GM19395 (cell line): ENCODE measurements around the gene RGCC.
"Not testable (repeated sequence)": the region's sequence is repeated elsewhere in the genome, so short reads cannot be mapped to it uniquely, and the experiment has no call there.

Experiments used
- ATAC-seq: cut with Tn5 transposase; IDR thresholded peaks from one replicate; pipeline ENCODE4 v1.9.1; 2021; ENCODE audit warnings: mild to moderate bottlenecking, moderate library complexity; ENCODE audit not compliant: unreplicated experiment

Gene RGCC, protein sequence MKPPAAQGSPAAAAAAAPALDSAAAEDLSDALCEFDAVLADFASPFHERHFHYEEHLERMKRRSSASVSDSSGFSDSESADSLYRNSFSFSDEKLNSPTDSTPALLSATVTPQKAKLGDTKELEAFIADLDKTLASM

DNA sequence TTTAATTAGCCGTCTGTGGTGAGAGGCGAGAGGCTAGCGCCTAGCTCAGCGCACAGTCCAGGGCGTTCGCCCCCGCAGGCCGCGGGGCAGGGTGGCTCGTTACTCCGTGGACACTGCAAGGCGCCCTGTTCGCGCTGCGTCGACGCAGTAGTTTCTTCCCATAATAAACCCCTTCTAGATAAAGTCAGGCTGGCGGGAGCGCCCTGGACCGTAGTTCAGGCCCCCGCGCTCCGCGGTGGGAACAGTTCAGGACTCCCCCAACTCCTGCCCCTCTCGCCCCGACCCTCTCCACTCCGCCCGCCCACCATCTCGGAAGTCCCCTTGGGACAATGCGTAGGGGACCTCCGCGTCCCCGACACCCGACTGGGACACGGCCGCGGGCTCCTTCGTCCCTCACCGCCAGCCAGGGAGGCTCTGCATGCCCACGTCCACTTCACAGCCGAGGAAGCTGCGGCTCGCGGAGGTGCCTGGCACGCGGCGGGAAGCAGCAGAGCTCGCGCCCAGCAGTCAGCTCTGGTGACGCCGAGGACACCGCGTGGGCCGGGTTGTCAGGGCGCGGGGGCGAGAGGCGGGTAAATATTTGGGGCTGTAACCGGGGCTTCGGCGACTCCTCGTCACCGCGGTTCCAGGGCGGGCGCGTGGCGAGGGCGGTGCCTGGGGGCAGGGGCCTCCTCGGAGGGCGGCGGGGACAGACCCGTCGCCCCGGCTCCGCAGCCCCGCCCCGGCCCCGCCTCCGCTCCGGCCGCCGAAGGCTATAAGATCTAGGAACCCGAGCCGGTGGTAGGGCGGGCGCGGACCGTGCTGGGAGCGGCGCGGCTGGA is at the start of gene RGCC:
TSS of gene RGCC (plus strand) at position 783 of the 821 bp plus-strand sequence. CDS start 158 bp downstream, outside the sequence.
- ATAC-seq: peak; percentile 67

- no peak for ATAC-seq
These were observed 49.2 kb upstream of the RGCC start for GRCh38 chr13:41408121-41408520.

DNA sequence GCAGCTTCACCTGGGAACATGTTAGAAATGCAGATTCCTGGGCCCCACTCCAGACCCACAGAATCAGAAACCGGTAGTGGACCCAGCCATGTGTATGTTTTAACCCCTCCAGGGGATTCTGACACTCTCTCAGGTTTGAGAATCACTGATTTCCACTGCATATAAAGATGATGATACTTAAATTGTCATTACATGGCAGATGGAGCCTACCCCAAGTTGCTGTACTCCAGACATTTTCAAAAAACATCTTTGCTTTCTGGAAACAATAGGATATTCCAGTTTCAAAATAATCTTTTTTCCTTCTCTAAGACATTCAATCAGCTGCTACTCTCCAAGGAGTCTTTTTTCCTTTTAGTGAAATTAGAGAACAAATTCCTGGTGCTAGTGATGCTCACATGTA is 48.6 kb upstream of the RGCC start:
- no peak for ATAC-seq

- ATAC-seq: no peak
These were observed 47.7 kb upstream of the RGCC start for GRCh38 chr13:41409611-41410010.

DNA sequence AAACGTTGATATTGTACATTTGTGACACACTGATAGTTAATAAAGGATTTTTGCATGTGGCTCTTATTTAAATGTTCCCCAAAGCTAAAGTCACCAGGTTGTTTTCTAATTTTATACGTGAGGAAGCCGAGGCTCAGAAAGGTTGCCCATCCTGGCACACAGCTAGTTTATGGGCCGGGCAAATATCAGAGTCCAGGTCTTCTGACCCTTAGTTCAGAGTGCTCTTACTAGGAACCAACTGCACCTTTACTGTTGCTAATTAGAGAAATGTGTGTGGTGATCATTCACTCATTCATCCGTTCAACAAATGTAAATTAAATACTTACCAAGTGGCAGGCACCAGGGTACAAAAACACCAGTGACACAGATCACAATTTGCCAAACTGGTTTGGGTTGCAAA is 46.3 kb upstream of the RGCC start:
- ATAC-seq: no peak

GRCh38 chr13:41411522-41411921 is 45.8 kb upstream of the RGCC start:
- no peak for ATAC-seq

- no peak for ATAC-seq
These were observed 43.5 kb upstream of the RGCC start for GRCh38 chr13:41413872-41414271.

DNA sequence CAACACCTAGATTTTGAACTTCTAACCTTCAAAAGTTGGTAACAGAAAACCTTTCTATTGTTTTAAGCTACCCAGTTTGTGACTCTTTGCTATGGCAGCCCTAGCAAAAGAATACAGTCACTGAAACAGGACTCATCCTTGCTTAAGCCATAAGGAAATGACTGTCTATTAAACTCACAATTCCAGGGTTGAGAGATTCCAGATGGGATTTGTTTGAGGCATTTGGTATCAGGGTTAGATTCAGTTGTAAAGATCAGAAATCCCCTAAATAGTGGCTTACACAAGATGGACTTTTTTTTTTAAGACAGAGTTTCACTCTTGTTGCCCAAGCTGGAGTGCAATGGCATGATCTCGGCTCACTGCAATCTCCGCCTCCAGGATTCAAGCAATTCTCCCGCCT is 41.1 kb upstream of the RGCC start:
- no peak for ATAC-seq

DNA sequence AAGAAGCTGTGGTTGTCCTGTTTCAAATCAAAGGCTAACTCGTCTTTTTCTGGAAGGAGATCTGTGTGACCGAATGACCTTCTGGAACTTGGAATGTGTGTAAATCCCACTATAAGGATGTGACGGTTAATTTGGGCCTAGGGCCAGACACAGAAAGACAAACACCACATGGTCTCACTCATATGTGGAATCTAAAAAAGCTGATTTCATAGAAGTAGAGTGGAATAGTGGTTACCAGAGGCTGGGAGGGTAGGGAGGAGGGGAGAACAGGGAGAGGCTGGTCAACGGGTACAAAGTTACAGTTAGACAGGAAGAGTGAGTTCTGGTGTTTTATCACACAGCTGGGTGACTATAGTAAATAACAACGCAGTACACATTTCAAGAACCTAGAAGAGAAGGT is 39.3 kb upstream of the RGCC start:
- ATAC-seq: no peak

DNA sequence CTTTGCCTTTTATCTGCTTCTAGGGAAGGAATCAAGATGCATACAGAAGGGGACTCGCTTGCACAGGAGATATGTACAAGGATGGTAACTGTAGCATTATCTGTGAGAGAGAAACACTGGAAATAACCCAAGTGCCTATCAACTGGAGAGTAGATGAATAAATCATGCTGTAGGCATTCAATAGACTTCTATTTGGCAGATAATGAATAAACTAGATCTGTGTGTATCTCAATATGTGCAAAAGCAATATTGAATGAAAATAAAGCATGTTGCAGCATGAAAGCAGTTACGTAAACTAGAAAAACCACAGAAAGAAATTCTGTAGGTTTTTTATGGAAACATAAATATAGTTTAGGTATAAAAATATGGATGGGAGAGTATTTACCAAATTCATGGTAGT is 38.6 kb upstream of the RGCC start:
- no peak for ATAC-seq

- no peak for ATAC-seq
These were observed 38.1 kb upstream of the RGCC start for GRCh38 chr13:41419206-41419605.

GRCh38 chr13:41420146-41420545 is 37.2 kb upstream of the RGCC start:
- ATAC-seq: no peak

- ATAC-seq: not testable (repeated sequence)
These were observed 36.0 kb upstream of the RGCC start for GRCh38 chr13:41421330-41421729.

- ATAC-seq: not testable (repeated sequence)
These were observed 35.4 kb upstream of the RGCC start for GRCh38 chr13:41421983-41422382.

GRCh38 chr13:41423259-41423658 is 34.1 kb upstream of the RGCC start:
- ATAC-seq: not testable (repeated sequence)

- not testable (repeated sequence) for ATAC-seq
These were observed 32.7 kb upstream of the RGCC start for GRCh38 chr13:41424675-41425074.

GRCh38 chr13:41426047-41426446 is 31.3 kb upstream of the RGCC start:
- ATAC-seq: no peak

- no peak for ATAC-seq
These were observed 29.7 kb upstream of the RGCC start for GRCh38 chr13:41427666-41428065.

GRCh38 chr13:41428155-41428554 is 29.2 kb upstream of the RGCC start:
- no peak for ATAC-seq

GRCh38 chr13:41434030-41434429 is 23.3 kb upstream of the RGCC start:
- not testable (repeated sequence) for ATAC-seq

- no peak for ATAC-seq
These were observed 22.4 kb upstream of the RGCC start for GRCh38 chr13:41434831-41435520.

GRCh38 chr13:41443969-41444368 is 13.4 kb upstream of the RGCC start:
- ATAC-seq: no peak
